Measurements from ENCODE around the gene TRIM59. TPM values are rescaled to one million over a fixed set of nuclear protein-coding genes. Genes with fewer than 3 reads are reported as not detected.

The TRIM59 gene
- total RNA-seq, 4 donors from 2014 or later, result 0.57 to 2.5 (median 2.3) TPM

DNA sequence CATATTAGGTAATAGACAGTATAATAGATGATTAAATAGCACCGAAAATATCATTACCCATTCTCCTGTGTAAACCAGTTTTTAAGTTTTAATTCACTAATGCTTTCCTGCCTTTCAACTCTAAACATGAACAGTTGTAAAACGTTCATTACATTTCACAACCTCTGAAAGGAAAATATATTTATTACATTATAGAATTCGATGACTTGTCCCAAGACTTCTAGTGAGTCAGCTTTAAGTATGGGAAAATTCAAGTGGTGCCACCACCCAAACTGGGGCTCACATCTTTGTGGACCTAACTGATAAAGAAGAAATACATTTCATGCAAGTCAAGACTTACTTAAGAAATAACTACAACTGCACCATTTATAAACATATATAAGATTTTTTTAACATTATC is 2.0 kb downstream of the TRIM59 start:
- TF ChIP-seq, protein P1, sequence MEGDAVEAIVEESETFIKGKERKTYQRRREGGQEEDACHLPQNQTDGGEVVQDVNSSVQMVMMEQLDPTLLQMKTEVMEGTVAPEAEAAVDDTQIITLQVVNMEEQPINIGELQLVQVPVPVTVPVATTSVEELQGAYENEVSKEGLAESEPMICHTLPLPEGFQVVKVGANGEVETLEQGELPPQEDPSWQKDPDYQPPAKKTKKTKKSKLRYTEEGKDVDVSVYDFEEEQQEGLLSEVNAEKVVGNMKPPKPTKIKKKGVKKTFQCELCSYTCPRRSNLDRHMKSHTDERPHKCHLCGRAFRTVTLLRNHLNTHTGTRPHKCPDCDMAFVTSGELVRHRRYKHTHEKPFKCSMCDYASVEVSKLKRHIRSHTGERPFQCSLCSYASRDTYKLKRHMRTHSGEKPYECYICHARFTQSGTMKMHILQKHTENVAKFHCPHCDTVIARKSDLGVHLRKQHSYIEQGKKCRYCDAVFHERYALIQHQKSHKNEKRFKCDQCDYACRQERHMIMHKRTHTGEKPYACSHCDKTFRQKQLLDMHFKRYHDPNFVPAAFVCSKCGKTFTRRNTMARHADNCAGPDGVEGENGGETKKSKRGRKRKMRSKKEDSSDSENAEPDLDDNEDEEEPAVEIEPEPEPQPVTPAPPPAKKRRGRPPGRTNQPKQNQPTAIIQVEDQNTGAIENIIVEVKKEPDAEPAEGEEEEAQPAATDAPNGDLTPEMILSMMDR (IDR thresholded peaks at IDR 0.05; ENCODE audit: low read depth), result no peak

DNA sequence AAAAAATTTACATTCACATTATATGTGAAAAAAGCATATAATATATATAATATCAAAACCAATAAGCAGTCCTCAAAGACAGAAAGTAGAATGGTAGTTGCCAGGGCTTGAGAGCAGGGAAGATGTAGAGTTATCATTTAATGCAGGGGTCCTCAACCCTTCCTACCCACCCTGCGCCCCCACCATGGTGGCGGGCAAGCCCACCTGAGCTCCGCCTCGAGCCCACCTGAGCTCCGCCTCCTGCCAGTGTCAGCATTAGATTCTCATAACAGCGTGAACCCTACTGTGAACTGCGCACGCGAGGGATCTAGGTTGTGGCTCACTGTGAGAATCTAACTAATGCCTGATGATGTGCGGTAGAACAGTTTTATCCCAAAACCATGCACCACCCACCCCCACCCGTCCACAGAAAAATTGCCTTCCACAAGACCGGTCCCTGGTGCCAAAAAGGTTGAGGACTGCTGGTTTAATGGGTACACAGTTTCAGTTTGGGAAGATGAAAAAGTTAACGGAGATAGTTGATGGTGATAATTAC is 3.0 kb downstream of the TRIM59 start:
- TF ChIP-seq, protein P1 (IDR thresholded peaks at IDR 0.05; ENCODE audit: low read depth), result no peak

DNA sequence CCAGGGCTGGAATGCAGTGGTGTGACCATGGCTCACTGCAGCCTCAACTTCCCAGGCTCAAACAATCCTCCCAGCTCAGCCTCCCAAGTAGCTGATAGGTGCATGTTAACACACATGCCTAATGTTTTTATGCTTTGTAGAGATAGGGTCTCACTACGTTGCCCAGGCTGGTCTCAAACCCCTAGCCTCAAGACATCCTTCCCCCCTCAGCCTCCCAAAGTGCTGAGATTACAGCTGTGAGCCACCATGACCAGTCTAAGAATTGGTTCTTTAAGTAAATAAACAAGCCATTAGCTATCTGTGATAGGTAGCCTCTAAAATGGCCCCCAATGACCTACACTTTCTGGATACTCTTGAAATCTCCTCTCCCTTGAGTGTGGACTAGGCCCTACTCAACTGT is 3.7 kb downstream of the TRIM59 start:
- TF ChIP-seq, protein P1 (IDR thresholded peaks at IDR 0.05; ENCODE audit: low read depth), result no peak

DNA sequence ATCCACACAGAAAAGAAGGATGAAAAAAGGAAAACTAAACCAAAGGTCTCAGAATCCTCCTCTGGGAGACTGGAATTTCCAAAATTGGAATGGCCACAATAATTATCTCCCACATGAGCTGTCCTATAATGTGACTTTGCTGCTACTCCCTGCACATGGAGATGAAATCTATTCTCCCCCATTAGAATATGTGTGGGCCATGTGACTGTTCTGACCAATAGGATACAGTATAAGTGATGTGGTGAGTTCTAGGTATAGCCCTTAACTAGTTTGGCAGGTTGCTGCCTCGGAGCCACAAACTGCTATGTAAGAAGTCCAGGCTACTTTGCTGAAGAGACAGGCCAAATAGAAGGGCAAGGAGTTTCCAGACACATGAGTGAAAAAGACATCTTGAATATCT is 5.2 kb downstream of the TRIM59 start:
- TF ChIP-seq, protein P1 (IDR thresholded peaks at IDR 0.05; ENCODE audit: low read depth), result no peak

DNA sequence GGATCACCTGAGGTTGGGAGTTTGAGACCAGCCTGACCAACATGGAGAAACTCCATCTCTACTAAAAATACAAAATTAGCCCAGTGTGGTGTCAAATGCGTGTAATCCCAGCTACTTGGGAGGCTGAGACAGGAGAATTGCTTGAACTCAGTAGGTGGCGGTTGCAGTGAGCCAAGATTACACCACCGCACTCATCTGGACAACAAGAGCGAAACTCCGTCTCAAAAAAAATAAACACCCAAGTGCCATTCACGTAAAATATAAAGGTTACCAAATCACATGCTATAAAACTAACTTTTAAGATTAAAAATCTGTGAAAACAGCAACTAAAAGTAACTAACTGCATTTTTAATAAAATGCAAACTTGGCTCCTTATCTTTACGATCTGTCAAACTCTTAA is 8.9 kb downstream of the TRIM59 start:
- TF ChIP-seq, protein P1 (IDR thresholded peaks at IDR 0.05; ENCODE audit: low read depth), result no peak

DNA sequence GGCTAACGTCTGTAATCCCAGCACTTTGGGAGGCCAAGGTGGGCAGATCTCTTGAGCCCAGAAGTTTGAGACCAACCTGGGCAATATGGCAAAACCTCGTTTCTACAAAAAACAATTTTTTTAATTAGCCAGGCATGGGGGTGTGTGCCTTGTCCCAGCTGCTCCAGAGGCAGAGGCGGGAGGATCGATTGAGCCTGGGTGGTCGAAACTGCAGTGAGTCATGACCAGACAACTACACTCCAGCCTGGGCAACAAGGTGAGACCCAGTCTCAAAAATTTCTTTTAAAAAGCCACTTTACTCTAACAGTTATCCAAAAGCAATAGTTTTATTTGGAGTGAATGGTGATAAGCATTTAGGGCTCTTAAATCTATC is 12.5 kb downstream of the TRIM59 start:
- TF ChIP-seq, protein P1 (IDR thresholded peaks at IDR 0.05; ENCODE audit: low read depth), result no peak

DNA sequence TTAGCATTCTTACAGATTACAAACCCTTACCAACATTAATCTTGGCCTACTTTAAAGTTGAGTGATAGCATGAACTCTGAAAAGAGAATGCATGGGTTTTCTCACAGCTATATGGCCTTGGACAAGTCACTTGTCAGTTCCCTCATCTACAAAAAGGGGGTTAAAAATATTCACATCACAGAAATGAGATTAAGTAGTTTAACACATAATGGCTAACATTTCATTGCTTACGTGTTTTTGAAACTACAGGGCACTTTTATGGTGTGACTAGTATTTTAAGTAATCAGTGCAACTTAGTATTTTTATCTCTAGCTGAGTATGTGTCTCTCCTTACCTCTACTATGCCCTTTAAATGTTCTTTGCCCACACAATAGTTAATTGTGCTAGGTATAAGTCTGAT is 13.8 kb downstream of the TRIM59 start:
- TF ChIP-seq, protein P1 (IDR thresholded peaks at IDR 0.05; ENCODE audit: low read depth), result no peak
